Erythroblast (primary cell): ENCODE results near the gene NOVA1.

Source experiments
- GATA1 ChIP-seq: IDR thresholded peaks from 2 replicates; pipeline ENCODE4 v1.6.1; 2011; ENCODE audit warnings: low read depth, mild to moderate bottlenecking, control low read depth, low read length, moderate library complexity
- POLR2A ChIP-seq: IDR thresholded peaks from 2 replicates; pipeline ENCODE4 v1.6.1; 2011; ENCODE audit warnings: mild to moderate bottlenecking, low read length

DNA sequence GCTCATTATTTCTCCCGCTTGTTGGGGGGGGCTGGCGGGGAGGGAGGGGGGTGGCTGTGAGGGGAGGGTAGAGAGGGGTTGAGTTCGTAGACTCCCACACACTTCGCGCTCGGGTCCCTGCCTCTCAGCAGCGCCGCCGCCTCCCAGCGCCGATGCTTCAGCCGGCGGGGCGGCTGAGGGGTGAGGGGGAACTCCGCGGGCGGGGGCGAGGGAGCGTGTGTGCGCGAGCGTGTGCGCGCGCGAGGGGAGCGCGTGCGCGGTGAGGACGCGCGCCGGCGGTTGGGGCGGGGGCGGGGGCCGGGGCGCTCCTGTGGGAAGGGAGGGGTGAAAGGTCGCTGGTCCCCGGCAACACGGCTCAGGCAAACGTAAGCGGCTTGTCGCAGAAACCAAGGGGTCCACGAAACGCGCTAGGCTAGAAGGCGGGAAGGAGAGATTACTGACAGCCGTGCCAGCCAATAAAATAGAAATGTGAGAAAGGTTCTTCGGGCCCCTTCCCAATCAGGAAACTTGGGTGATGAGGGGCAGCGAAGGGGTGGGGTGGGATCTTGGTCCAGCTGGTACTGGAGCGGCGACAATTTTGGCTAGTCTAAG, 343 bp upstream of the NOVA1 start:
- no peak for TF ChIP-seq POLR2A
- no peak for TF ChIP-seq GATA1
